EL (cell line): ENCODE measurements around the gene MYH10.
"Not testable (repeated sequence)": the region's sequence is repeated elsewhere in the genome, so short reads cannot be mapped to it uniquely, and the experiment has no call there.

Experiments used
- DNase-seq: peaks from one replicate; pipeline ENCODE4 v3.0.0-alpha.2; 2016

The MYH10 gene

GRCh38 chr17:8630227-8630801, at the start of gene MYH10:
MYH10 (minus strand) TSS chr17:8630725; CDS start chr17:8623246, 7,479 bp downstream.
- no peak for DNase-seq

GRCh38 chr17:8679126-8679525, 48.6 kb upstream of the MYH10 start:
- DNase-seq, result no peak

- DNase-seq, result no peak
Observed at GRCh38 chr17:8675306-8675705, 44.8 kb upstream of the MYH10 start.

DNA sequence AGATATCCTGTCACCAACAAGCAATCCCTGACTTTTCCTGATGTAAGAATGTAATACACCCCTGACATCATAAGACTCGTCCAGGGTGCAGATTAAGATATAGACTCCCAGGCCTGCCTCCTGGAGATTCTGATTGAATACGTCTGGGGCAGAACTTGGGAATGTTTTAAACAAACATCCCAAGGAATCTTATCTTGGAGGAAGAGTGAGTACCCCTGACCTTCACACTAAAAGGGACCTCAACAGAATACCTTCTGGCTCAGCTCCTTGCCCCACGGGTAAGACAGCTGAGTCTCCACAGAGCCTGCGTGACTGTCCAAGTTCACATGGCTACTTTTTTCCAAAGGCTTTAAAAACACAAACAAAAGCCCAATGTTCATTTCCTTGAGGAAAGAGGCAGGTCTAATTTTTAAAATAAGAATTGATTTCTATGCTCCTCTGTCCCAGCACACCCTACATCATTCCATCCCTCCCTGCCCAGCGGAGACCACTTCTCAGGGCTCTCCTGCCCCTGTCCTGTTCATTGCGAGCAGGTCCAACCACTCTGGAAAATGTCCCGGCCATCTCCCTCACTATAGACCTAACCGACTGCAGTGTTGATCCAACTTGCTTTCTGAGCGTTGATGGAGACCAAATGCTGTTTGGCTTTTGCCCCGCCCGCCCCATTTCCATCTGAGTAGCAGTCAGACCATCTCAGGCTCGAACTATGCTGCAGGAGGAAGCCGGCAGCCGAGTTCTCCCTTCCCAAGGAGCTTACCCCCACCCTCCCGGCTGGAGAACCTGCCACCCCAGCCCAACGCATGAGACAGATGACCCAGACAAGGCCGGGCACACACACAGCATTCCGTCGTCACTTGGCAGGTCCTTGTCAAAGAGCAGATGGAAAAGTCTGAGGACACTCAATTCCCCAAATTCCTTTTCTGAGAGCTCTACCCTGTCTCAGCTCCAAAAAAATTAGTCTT, 44.1 kb upstream of the MYH10 start:
- no peak for DNase-seq

DNA sequence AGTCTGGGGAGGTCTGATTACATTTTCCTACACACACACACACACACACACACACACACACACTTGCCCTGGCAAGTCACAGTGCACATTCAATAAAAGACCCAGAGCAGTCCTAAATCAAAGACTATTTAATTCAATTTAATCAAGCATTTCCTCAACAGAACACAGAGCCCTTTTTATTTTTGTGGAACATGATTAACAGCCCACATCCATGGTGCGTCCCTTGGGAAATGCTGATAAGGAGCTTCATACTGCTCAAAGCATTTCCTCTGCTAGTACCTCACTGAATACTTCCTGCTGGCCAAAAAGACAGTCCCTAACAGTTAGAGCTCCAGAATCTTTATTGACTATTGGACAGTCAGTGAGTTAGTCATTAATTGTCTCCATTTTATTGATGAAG, 43.1 kb upstream of the MYH10 start:
- no peak for DNase-seq

GRCh38 chr17:8672326-8672725, 41.8 kb upstream of the MYH10 start:
- no peak for DNase-seq

GRCh38 chr17:8670421-8670820, 39.9 kb upstream of the MYH10 start:
- no peak for DNase-seq

GRCh38 chr17:8668176-8668740, 37.7 kb upstream of the MYH10 start:
- no peak for DNase-seq

DNA sequence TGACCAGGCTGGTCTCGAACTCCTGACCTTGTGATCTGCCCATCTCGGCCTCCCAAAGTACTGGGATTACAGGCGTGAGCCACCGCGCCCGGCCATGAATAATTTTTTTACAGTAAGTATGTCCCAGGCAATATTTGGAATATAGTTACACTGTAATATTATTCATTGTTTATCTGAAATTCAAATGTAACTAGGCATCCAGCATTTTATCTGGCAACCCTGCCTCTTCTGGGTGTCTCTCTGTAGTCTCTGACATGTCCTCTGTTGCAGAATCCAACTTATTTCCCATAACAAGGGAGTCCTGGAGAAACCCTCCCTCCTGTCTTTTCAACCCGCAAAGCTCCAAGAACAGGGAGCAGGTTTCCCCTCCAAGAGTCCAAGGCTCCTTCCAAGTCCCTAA, 36.9 kb upstream of the MYH10 start:
- no peak for DNase-seq

- no peak for DNase-seq
Observed at GRCh38 chr17:8665684-8666083, 35.2 kb upstream of the MYH10 start.

GRCh38 chr17:8664456-8665126, 34.1 kb upstream of the MYH10 start:
- no peak for DNase-seq

- no peak for DNase-seq
Observed at GRCh38 chr17:8662973-8663372, 32.4 kb upstream of the MYH10 start.

DNA sequence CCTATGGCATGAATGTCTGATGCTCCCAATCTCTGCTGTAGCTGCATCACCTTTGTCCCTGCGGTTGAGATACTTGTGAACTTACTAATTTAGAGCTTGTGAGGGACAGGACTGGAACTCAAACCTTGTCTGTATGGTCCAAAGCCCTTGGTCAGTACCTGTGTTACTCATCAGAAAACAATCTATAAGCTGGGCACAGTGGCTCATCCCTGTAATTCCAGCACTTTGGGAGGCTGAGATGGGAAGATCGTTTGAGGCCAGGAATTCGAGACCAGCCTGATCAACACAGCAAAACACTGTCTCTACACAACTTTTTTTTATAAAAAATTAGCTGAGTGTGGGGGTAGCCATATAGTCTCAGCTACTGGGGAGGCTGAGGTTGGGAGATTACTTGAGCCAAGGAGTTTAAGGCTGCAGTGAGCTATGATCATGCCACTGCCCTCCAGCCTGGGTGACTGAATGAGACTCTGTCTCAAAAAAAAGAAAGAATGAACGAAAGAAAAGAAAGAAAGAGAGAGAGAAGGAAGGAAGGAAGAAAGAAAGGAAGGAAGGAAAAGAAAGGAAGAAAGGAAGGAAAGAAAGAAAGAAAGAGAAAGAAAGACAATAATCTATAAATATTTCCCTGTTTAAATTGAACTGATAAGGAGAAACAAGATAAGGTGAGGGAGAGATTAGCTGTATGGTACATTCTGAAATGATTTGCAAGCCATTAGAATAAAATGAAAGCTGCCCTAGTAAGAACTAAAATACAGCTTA, 31.7 kb upstream of the MYH10 start:
- DNase-seq, result no peak

- DNase-seq, result not testable (repeated sequence)
Observed at GRCh38 chr17:8660709-8661108, 30.2 kb upstream of the MYH10 start.

DNA sequence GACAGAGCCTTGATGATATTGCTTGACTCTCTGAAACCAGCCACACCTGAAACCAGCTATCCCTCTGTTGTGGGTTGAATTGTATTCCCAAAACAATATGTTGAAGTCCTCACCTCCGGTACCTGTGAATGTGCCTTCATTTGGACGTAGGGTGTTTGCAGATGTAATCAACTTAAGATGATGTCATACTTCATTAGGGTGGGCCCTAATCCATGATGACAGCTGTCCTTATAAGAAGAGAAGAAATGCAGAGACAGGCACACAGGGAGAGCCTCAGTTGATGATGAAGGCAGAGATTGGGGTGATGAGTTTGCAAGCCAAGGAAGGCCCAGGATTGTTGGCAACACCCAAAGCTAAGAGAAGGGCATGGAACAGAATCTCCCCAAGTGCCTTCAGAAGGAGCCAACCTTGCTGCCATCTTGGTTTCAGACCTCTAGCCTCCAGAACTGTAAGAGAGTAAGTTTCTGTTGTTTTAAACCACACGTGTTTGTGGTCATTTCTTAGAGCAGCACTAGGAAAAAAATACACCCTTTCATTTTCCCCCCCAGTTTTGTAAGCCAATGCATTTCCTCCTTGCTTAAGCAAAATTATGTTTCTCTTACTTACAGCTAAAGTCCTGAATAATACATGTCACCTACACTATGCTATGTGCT, 29.4 kb upstream of the MYH10 start:
- no peak for DNase-seq

DNA sequence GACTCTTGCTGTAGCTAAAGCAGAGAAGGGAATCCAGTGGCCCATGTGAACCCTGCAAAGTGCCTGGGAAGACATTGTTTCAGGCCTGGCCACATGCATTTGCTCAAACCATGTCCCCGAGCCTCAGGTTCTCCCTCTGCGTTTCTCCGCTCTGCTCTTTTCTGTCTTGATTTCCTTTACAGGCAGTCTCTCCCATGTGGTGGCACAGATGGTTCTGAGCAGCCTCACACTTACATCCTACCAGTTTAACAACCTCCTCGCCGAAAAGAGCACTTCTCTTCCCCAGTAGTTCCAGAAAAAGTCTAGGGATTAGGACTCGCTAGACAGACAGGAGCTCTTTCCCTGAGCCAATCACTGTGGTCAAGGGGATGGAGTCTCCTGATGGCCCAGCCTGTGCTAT, 28.3 kb upstream of the MYH10 start:
- no peak for DNase-seq

GRCh38 chr17:8656693-8657092, 26.2 kb upstream of the MYH10 start:
- no peak for DNase-seq

- DNase-seq, result no peak
Observed at GRCh38 chr17:8654822-8655221, 24.3 kb upstream of the MYH10 start.

GRCh38 chr17:8651013-8651412, 20.5 kb upstream of the MYH10 start:
- no peak for DNase-seq

DNA sequence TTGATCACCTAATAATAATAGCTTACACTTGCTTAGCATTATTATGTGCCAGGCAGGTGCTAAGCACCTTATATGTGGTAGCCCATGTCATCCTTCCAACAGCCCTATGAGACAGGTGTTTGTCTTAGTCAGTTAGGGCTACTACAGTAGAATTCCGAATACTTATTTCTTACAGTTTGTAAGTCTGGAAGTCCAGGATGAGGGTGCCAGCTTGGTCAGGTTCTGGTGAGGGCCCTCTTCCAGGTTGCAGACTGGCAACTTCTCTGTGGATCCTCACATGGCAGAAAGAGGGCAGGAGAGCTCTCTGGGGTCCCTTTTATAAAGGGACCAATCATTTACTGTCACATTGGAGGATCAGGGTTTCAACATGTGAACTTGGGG, 19.6 kb upstream of the MYH10 start:
- DNase-seq, result no peak

GRCh38 chr17:8649157-8650118, 18.9 kb upstream of the MYH10 start:
- peak; percentile 89 for DNase-seq
